HG02798 (cell line): ENCODE data around the gene PPP1R7.

Experiments
- ATAC-seq: cut with Tn5 transposase; IDR thresholded peaks from one replicate; pipeline ENCODE4 v1.9.1; 2021; ENCODE audit warnings: mild to moderate bottlenecking; ENCODE audit not compliant: unreplicated experiment, poor library complexity

PPP1R7 gene

DNA sequence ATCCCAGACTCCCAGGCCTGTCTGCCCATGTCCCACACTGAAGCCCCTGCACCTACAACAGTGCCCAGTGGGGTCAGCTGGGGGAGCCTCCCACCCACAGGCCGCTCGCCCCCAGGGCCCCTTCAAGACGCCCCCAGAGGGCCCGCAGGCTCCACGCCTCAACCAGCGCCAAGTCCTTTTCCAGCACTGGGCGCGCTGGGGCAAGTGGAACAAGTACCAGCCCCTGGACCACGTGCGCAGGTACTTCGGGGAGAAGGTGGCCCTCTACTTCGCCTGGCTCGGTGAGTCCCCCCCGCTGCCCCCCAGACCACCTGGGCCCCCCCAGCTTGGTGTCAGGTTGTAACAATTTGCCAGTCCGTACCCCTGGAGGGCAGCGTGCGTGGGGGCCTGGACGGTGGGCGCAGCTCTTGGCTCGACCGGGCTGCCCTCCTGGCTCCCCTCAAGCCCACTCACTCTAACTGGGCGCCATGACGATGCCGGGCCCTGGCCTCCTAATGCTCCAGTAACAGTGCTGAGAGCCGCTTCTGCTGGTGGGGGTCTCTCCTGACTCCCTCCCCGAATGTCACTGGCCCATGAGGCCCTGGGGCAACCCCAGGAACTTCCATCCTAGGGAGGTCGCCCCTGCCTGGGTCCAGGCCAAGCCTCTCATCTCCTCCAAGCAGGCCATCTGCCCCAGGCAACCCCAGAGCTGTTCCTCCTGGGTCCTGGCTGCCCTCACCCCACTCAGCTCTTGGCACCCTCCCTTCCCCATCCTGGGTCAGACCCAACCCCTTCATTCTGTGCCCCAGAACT lies 53.1 kb downstream of the PPP1R7 start:
- no peak for ATAC-seq

DNA sequence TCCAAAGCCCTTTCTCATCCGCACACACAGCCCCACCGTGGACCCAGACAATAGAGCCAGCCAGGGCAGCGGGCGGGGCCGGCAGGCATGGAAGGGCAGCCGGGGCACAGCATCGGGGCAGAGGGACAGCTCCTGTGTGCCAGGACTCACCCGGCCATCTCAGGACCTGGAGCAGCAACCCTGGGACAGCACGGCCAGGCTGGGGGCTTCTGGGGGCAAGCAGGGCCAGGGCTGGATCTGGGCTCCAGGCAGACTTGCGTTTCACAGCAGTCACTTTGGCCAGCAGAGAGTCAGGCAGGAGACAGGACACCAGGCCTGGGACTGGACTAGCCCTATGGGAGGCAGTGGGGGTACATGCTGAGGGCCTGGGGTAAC lies 53.7 kb downstream of the PPP1R7 start:
- ATAC-seq, result no peak

DNA sequence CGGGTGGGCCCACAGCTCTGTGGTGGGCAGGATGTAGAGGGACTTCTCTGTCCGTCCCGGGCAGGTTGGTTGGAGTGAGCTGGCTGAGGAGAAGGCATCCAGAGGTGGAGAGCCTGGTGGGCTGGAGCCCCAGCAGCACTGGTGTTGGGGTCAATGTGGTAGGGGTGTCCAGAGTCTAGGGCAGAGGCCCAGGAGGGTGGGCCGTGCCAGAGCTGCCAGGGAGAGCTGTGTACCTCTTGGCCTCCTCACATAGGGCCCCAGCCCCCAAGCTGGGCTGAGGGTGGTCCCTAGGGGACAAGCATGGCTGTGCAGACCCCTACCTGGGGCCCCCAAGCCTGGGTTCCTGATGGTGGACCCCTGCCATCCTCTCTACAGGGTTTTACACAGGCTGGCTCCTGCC lies 54.2 kb downstream of the PPP1R7 start:
- ATAC-seq, result no peak

DNA sequence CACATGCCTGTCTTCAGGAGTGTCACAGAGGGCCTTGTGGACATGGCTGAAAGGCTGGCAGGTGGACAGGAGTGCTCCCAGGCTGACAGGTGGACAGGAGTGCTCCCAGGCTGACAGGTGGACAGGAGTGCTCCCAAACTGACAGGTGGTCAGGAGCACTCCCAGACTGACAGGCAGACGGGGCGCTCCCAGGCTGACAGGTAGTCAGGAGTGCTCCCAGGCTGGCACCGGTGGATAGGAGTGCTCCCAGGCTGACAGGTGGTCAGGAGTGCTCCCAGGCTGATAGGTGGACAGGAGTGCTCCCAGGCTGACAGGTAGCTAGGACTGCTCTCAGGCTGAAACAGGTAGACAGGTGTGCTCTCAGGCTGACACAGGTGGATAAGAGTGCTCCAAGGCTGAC lies 54.8 kb downstream of the PPP1R7 start:
- ATAC-seq, result no peak

DNA sequence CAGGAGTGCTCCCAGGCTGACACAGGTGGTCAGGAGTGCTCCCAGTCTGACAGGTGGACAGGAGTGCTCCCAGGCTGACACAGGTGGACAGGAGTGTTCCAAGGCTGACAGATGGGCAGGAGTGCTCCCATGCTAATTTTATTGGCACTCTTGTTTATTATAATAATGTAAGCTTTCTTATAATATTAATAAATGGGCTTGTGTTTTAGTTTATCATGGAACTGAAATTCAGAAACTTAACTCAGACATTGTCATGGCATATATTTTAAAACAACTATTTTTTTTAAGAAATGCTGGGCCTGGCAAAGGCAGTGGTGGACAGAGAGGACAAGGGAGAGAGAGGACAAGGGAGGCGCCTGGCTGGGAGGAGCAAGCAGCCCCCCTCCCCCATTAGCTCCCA lies 56.9 kb downstream of the PPP1R7 start:
- ATAC-seq, result no peak

DNA sequence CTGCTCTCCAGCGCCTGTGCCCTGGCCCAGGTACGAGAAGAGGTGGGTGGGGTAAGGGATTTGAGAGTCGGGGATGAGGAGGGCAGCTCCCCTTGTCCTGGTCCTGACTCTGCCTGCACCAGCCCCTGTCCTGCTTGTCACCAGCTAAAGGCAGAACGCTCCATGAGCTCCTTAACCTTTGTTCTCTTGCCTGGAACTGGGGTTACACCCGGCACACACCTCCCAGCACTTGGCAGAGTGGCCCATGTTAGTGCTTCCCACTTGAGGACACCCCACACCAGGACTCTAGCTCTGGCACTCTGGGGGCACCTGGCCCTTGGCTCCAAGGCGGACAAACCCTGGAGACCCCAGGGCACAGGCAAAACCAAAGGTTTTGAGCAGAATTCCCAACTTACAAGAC lies 57.4 kb downstream of the PPP1R7 start:
- ATAC-seq, result no peak

DNA sequence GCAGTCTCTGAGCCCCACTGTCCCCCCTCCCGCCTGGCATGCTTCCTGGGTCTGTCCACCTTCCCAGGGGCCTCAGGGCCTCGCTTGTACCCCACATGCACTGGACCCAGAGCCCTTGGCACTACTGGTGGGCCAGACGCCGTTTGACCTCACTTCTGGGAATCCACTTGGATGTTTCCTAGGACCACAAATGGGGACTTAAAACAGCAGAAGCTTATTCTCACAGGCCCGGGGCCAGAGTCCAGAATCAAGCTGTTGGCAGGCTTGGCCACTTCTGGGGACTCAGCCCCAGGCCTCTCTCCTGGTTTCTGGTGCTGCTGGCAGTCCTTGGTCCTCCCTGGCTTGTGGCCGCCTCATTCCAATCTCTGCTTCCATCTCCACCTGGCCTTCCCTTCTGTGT lies 57.8 kb downstream of the PPP1R7 start:
- ATAC-seq, result no peak

DNA sequence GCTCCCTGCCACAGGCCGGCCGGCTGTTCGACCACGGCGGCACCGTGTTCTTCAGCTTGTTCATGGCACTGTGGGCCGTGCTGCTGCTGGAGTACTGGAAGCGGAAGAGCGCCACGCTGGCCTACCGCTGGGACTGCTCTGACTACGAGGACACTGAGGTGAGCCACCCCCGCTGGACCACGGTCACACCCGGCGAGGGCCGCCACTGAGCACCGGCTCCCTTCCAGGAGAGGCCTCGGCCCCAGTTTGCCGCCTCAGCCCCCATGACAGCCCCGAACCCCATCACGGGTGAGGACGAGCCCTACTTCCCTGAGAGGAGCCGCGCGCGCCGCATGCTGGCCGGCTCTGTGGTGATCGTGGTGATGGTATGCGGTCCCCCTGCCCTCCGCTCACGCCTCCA lies 59.0 kb downstream of the PPP1R7 start:
- ATAC-seq, result no peak

DNA sequence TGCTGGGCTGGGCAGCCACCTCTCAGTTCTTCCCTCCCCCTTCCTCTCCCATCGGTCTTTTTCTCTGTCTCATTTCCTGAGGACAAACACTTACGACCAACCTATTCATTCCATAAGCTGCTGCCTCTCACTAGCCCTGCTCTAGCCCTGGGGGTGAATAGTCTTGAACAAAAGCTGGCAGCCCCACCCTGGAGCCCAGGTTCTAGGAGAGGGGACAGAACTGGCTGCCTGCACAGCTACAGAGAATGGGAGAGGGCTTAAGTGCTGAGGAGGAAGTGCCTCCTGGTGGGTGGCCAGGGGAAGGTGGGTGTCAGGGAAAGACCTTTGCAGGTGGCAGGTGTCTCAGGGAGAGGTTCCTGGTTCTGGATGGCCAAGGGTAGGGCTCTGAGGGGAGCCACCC lies 61.0 kb downstream of the PPP1R7 start:
- no peak for ATAC-seq

DNA sequence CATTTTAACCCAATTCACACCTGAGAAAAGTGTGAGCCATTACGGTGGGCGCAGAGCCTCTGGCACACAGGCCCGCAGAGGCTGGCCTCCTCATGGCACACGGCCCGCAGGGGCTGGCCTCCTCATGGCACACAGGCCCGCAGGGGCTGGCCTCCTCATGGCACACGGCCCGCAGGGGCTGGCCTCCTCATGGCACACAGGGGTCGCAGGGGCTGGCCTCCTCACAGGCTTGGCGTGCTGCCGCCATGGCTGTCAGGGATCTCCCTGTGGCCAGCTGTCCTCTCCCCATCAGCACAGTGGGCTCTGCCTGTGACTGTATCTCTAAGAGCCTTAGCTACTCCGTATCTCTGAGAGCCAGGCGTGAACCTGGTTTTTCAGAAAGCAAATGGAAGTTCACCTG lies 62.8 kb downstream of the PPP1R7 start:
- no peak for ATAC-seq

DNA sequence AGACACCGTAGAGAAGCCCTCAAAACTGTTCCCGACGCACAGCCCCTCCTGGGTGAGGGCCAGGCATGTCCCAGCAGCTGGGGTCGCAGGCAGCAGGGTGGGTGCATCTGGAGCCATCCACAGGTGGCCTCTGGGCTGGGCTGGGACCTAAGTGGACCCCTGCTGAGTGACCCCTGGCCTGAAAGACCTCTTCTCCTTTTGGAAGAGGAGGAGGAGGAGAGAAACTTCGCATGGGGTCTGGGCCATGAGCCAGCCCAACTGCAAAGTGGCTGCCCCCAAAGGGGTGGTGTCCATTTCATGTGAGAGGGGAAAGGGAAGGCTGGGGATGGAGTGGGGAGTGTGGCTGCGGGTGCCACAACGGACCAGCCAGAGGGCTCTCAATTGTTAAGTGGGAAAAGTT lies 63.3 kb downstream of the PPP1R7 start:
- no peak for ATAC-seq

DNA sequence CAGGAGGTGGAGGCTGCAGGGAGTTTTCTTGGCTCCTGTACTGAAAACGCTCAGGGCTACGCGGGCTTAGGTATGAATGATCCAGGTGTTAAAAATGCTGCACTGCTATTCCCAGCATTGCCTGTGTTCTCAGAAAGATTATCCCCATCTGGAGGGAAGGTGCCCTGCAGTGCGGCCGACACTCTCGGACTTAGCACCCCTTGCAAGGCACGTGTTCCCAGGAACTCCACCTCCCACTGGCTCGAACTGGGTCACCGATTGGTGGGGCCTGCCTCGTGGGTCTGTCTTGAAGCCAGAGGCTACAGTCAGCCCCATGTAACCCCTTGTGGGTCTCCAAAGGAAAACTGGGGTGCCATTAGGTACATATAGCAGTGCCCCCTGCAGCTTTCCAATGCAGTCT lies 63.9 kb downstream of the PPP1R7 start:
- no peak for ATAC-seq

DNA sequence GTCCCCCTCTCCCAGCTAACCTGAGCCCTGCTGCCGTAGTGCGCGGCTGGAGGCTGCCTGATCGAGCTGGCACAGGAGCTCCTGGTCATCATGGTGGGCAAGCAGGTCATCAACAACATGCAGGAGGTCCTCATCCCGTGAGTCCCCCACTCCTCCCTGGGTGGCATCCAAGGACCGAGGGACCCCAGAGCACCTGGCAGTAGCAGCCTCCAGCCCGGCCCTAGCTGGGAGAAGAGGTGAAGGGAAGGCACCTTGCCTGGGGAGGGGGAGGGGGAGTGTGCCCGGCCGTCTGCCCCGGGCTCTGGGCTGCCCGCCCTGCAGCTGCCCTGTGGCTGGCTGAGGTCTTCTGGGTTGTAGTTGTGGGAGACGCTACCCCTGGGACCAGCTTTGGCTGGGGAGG lies 64.5 kb downstream of the PPP1R7 start:
- no peak for ATAC-seq

DNA sequence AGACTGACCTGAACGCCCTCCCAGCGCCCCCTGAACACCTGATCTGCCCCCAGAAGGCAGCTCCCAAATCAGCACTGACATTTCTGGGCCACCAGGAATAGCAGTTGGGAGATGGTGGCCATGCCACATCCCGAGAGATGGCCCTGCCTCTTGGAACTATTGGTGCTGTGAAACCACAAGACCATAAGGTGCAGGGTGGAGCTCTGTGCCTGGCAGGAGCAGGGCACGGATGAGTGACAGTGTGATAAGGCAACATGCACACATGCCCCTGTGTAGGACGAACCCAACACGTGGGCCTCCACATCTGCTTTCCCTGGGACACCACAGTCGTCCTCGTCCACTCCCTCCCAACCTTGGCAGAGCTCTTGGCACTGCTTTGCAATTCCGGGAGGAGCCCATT lies 65.2 kb downstream of the PPP1R7 start:
- ATAC-seq, result no peak

DNA sequence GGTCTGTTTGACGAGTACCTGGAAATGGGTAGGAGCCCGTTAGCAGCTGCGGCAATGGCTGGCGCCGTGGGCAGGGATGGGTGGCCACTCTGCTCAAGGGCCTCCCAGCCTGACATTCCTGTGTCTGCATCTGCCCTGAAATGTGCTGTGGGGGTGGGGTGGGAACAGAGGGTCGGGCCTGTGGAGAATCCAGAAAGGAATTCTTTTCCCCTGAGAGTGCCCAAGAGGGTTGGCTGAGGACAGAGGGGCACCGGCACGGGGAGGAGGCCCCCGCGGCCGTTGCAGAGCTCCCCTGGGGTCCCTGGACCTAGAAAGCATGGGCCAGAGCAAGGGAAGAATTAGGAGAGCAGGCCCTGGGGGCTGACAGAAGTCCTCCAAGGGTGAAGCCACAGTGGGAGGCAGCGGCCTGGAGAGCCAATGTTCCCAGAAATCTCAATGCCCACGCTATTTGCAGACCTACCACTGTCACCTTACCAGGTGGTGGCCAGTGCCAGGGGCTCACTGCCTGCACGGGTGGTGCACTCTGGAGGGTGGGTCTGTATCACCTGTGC lies 66.0 kb downstream of the PPP1R7 start:
- no peak for ATAC-seq

DNA sequence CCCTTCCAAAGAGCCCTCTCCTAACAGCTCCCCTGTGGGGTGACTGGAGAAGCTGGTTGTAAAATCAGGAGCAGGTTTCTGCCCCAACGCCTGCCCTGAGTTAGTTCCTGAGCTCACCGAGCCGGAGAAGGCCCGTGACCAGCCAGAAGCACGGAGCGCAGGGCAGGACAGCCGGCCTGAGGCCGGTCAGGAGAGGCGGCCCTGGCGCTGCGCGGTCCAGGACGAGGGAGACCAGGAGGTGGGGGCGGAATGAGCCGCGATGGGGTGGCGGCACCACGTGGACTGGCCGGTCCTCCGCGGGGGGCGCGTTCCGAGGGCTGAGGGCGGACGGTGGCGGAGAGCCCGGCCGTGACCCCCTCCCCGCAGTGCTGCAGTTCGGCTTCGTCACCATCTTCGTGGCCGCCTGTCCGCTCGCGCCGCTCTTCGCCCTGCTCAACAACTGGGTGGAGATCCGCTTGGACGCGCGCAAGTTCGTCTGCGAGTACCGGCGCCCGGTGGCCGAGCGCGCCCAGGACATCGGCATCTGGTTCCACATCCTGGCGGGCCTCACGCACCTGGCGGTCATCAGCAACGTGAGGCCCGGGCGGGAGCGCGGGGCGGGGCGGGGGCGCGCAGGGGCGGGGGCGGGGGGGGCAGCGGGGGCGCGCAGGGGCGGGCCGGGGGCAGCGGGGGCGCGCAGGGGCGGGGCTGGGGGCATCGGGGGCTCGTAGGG lies 67.2 kb downstream of the PPP1R7 start:
- peak; percentile 56 for ATAC-seq

DNA sequence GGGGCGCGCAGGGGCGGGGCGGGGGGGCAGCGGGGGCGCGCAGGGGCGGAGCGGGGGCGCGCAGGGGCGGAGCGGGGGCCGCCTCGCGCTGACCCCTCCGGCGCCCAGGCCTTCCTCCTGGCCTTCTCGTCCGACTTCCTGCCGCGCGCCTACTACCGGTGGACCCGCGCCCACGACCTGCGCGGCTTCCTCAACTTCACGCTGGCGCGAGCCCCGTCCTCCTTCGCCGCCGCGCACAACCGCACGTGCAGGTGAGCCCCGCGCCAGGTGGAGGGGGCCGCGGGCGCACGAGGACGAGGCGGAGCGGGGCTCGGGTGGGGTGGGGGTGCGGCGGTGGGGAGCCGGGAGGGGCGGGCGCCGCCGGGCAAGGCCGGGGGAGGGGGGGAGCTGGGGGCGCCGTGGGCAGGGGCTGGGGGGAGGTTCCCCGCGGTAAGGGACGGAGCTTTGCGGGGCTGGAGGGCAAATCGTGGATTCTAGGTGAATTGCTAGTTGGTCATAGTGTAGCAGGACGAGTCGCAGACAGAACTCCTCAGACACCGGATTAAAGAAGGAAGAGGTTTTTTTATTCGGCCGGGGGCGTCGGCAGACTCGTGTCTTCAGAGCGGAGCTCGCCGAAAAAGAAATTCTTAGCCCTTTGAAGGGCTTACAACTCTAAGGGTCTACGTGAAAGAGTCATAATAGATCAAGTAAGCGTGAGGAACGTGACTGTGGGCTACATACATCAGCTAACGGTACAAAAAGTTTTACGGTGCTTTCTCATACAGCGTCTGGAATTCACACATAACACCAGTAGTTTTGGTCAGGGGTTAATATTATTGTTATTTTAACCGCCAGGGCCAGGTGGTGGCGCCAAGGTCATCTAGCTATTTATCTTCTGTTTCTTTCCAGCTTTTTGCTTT lies 68.1 kb downstream of the PPP1R7 start:
- no peak for ATAC-seq

DNA sequence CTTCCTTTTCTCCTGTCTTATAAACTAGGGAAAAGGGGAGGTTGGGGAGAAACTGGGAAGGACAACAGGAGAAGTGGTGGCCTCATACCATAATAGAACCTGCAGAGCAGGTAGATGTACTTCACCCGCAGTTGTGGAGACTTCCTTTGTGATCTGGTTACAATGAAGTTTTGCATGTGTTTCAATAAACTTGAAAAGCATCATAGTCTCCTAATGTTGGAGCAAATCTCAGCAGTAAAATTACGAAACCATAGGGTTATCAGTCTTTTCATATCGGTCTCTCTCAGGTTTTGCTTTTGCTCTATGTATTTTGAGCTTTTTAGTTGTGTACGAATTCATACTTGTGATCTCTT lies 68.7 kb downstream of the PPP1R7 start:
- no peak for ATAC-seq

DNA sequence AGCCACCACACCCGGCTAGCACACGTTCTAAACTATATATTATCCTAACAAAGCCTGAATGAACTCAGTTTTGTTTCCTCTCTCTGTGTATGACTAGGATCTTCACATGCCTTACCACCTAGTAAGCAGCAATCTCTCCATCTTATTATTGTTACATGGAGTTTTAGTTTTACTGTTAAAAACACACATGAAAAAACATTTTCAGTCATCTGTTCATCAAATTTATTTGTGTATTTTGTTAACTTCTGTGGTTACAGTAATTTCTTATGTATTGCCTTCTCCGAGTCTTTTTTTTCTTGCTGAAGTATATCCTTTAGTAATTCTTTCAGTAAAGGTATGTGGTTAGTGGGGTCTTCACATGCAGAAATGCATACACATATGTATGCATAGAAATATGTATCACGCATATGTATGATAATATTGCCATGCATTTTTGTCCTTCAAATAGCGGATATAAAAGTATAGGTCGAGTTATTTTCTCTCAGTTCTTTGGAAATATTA lies 69.6 kb downstream of the PPP1R7 start:
- no peak for ATAC-seq

DNA sequence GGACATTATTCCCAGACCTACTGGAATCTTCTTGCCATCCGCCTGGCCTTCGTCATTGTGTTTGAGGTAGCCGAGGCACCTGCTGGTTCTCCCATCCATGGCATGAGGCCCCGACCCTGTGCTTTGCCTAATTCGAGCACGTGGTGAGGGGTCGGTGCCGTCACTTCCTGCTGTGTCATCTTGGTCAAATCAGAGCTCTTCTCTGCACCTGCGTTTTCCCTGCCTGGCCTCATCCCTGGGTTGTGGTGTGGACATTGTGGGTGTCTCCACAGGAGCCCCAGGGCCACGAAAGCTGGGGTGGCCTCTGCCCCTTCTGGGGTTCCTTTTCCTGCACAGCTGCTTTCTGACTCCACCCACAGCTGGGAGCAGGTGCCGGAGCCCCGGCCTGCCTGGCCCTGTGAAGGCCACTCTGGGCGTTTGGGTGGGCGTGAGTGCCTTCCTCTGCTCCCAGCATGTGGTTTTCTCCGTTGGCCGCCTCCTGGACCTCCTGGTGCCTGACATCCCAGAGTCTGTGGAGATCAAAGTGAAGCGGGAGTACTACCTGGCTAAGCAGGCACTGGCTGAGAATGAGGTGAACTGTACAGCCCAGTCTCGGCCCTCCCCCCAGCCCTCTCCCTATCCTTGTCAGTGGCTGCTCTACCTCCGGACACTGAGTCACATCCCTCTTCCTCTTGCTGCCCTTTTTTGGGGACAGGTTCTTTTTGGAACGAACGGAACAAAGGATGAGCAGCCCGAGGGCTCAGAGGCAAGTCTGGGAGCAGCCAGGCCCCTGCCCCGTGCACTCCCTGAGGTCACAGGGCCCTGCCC lies 73.1 kb downstream of the PPP1R7 start:
- ATAC-seq, result no peak
